GM18519 (cell line): ENCODE data around the gene GNB4.

Experiments
- ATAC-seq: cut with Tn5 transposase; IDR thresholded peaks from one replicate; pipeline ENCODE4 v1.9.1; 2021; ENCODE audit warnings: mild to moderate bottlenecking, moderate library complexity; ENCODE audit not compliant: unreplicated experiment, low FRiP score

GNB4 gene

DNA sequence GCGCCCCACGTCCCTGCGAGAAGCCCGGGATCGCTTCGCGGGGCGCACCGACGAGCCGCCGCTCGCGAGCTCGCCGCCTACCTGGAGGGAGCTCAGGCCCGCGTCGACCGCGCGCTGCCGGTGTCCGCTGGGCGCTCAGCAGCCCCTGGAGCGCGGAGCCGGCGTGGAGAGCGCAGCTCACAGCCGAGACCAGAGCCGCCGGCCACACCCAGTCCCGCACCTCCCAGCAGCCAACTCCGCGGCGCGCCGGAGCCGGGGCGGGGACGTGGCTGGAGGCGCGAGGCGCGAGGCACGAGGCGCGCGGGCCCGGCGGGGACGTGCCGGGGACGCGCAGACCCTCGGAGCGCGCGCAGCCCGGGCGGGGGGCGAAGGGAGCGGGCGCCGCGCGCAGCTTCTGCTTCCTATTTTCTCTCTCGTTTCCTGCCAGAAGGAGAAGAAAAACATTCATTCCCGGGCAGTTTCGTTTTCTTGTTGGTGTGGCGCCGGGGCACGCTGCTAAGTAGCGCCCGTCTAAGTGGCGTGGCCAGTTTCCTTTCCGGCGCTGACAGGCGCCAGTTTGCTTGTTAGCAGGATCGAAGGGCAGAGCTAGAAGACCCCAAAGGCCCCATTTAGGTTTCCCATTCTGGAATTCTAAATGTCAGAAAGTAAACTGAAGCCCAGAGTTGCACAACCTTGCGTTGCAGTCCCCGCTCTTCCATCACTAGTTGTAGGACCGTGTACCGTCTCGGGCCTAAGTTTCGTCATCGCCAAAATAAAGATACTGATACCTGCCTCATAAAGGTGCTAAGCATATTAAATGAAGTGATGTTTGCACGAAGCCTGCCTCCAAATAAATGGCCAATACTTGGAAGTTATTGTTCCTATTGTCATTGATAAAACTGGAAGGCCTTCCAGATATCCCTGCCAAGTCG is at the start of gene GNB4:
Gene GNB4, minus strand, starts transcription at position 206 of the 911 bp plus-strand sequence. CDS start 25,270 bp downstream, outside the sequence.
- peak; percentile 62 for ATAC-seq

DNA sequence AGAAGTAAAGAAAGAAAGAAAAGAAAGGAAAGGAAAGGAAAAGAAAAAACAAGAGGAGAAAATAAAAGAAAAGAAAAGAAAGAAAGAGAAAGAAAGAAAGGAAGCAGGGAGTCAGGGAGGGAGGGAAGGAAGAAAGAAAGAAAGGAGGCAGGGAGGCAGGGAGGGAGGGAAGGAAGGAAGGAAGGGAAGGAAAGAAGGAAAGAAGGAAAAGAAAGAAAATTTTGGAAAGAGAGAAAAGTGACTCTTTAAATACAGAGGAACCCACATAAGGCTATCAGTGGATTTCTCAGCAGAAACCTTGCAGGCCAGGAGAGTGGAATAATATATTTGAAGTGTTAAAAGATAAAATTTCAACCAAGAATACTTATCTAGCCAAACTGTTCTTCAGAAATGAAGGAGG is 44.2 kb upstream of the GNB4 start:
- ATAC-seq: no peak

DNA sequence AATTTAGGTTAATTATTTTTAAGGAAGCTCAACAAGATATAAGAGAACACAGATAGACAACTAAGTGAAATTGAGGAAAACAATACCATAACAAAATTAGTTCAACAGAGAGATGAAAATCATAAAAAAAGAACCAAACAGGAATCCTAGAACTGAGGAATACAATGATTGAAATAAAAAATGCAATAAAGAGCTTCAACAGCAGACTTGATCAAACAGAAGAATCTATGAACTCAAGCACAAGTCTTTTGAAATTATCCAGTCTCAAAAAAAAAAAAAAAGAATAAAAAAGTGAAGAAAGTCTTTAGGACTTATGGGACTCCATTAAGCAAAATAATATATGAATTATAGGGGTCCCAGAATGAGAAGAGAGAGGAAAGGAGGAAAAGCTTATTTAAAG is 42.0 kb upstream of the GNB4 start:
- ATAC-seq: no peak

DNA sequence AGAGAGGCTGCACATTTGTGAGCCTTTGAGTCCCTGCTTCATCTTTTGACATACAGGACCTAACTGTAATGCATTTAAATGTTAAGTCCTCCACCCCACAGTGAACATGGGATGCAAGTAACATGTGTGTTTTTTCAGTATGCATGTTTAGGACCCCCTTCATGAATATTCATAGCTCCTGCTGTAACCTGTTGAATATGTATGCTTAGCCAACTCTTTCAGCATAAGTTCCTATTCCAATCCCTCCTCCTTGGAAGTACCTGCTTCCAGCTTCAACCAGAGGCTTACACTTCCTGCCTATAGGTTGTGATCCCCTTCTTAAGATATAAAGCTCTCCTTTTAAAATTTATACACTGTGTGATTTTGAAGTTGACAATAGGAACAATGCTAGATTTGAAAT is 36.9 kb upstream of the GNB4 start:
- no peak for ATAC-seq

DNA sequence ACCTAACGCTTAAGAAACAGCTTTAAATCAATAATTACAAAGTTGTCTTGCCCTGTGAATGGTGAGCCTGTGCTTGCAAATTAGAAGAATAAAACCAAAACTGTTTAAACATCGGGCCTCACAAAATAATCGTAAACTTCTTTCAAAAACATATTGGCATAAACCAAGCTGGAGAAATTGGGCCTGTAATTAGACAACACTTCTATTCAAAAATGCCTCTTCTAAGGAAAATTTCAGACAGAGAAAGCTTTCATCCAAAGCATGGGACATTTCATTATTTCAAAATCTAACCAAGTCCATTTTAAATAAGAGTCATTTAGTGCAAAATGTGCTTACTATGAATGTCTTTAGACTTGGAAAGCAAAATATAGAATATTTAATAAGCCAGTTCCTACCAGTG is 35.5 kb upstream of the GNB4 start:
- ATAC-seq: no peak

DNA sequence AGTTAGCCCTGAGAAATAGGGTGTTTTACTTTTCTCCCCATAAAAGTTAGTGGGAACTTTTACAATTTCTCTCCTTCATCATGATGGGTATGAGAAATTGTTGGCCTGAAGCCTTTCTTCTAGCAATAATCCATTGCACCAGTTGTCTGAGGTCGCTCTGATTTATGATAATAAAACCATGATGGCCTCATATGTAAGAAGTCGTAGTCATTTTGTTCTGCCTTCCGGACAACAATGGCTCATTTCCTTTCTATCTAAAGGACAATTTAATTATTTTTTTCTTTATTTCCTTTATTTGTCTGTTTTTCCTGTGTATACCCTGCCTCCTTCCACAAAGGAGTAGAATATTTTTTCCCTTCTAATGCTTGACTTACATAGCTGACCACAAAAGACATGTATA is 31.6 kb upstream of the GNB4 start:
- no peak for ATAC-seq

DNA sequence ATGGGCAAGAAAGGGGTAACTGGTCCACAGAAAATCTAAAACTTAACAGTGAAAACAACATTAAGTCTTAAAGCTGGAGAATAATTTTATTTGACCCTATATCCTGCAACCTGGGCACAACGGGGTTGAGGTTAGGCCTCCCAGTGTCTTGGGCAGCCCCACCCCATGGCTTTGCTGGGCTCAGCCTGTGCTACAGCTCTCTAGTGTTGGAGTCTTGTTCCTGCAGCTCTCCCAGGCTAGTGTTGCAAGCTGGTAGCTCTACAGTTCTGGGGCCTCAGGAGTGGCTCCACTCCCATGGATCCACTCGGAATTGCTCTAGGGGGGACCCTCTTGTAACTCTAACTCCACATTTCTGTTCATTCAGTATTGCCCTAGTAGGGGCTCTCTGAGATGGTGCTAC is 24.9 kb upstream of the GNB4 start:
- no peak for ATAC-seq

DNA sequence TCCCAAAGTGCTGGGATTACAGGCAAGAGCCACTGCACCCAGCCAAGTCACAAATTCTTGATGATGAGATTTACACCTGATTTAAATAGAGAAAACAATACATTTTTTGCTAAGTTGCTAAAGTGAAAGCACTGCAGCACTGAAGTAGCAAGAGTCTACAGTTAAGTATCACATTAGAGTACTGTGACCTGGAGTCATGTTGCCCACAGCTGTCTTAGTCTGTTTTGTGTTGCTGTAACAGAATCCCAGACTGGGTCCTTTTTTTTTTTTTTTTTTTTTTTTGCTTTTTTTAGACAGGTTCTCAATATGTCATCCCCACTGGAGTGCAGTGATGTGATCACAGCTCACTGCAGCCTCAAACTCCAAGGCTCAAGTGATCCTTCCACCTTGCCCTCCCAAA is 23.2 kb upstream of the GNB4 start:
- no peak for ATAC-seq

DNA sequence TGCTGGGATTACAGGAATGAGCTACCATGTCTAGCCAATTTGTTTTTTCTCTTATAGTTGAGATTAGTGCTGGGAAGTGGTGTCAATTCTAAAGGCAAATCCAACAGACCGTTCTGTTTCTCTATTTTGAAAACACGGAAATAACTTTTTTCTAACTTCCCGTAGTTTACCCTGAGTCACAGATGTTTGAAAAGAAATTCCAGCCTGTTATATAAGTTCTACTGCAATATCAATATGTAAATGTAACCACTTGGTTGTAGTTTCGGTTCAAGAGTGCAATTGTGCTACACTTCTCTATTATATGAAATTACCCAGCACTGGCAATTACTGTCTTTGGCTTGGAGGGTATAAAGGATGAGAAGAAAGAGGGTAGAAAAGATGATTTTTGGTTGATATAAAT is 22.3 kb upstream of the GNB4 start:
- no peak for ATAC-seq

DNA sequence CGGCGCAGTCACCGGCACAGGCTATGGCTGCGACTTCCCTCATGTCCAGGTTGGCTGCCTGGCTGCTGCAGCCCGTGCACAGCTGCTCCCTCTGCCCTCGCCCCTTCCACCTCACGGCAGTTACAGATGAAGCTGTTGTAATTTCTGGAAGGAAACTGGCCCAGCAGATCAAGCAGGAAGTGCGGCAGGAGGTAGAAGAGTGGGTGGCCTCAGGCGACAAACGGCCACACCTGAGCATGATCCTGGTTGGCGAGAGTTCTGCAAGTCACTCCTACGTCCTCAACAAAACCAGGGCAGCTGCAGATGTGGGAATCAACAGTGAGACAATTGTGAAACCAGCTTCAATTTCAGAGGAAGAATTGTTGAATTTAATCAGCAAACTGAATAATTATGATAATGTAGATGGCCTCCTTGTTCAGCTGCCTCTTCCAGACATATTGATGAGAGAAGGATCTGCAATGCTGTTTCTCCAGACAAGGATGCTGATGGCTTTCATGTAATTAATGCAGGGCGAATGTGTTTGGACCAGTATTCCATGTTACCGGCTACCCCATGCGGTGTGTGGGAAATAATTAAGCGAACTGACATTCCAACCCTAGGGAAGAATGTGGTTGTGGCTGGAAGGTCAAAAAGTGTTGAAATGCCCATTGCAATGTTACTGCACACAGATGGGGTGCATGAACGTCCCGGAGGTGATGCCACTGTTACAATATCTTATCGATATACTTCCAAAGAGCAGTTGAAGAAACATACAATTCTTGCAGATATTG is 13.2 kb upstream of the GNB4 start:
- ATAC-seq: peak; percentile 53

DNA sequence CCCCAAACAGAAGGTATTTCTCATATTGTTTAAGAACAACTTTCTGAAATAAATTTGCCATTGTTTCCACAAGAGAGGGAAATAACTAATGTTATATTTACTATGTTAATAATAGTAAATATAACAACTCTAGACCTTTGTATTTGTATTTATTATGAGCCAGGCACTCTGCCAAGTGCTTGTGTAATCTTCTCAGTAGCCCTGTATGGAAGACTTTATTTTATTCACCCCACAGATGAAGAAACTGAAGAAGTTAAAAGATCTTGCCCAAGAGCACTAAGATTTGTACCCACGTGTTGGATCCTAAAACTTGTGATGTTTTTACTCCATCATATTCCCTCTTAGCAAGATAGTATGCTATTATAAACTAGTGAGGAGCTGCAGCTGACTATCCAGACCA is 12.0 kb upstream of the GNB4 start:
- ATAC-seq: no peak

DNA sequence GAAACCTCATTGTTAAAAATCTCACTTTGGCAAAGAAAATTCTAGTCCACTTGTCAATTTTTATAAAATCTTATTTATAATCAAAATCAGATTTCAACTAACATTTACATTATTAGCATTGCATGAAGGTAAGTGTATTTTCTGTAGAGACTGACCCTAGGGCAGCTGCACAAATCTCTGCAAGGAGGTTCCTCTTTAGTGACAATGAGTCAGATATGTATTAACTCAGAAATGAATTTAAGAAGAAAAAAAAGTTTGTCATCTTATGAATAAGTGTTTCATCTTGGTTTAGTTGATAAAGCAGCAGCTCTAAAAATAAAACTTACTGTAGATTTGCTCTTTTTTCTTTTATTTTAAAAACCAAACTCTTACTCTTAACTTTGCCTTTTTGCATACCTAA is 9.0 kb upstream of the GNB4 start:
- no peak for ATAC-seq

DNA sequence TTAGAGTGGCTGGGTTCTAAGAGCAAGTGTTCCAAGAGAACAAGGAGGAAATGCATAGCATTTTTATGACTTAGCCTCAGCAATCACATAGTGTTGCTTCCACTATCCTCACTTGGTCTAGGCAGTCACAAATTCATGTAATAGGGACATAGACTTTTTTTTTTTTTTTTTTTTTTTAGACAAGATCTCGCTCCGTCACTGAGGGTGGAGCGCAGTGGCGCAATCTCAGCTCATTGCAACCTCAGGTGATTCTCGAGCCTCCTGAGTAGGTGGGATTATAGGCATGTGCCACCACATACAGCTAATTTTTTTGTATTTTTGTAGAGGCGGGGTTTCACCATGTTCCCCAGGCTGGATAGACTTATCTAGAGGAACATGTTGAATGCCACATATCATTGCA is 4.7 kb upstream of the GNB4 start:
- no peak for ATAC-seq

DNA sequence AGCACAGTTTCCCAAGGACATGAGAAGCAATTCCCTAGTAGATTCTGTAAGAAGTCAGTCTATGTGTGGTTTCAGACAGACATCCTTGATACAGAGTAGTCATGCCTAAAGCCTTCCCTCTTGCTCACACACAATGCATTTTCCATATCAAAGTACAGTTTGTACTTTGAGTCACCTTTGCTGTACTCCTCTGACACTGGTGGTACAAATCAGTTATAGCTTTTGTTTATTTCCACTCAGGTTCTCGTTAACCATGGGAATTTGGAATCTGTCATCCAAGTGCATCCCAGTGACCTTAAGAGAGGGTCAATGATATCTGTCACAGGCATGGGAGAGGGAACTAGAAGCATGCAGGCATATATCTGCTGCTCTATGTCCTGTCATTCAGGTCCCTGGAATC is 3.6 kb upstream of the GNB4 start:
- ATAC-seq: no peak

DNA sequence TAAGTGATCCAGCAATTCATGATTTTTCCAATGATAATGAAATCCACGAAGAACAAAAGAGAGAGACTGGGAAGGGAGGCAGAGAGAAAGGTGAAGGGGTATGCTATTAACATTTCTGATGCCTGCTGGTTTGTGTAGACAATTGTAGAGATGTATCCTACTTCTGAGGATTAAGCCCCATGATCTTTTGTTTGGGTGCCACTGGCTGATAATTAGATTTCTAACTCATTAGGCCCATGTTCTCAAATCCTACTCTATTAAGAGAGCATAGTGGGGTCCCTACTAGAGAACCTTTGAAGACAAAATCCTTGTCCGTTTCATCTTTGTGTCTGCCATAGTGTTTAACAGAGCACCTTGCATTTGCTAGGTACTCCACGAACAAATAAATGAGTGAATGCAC is 2.7 kb upstream of the GNB4 start:
- ATAC-seq: no peak

DNA sequence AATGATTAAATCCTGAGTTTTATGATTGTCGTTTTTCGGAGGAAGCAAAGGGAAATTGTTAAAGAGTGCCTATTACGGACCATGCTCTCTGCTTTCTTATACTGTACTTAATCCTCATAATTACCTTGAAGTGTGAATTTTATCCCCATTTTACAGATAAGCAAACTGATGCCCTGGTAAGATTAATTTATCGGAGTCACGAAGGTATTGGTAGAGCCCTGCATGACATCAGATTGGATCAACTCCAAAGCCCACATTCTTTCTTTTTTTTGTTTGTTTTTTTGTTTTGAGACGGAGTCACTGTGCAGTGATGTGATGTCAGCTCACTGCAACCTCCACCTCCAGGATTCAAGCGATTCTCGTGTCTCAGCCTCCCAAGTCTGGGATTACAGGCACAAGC is 1.6 kb upstream of the GNB4 start:
- no peak for ATAC-seq

DNA sequence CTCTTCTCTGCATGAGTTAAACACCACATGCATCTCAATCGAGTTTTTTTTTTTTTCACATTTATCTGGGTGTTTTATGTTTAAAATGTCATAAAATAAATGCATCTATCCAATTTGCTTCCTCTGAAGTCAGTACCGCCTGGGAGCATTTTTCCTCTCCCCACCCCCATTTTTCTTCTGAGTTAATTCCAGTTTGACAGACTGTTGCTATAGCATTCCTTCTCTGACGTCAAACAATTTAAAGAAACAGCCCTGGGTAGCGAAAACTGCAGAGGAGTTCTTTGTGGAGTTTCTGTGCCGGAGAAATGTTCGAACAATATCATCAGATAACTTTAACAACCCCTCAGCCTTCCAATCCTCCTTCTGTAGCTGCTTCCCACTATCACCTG is 900 bp upstream of the GNB4 start:
- no peak for ATAC-seq

DNA sequence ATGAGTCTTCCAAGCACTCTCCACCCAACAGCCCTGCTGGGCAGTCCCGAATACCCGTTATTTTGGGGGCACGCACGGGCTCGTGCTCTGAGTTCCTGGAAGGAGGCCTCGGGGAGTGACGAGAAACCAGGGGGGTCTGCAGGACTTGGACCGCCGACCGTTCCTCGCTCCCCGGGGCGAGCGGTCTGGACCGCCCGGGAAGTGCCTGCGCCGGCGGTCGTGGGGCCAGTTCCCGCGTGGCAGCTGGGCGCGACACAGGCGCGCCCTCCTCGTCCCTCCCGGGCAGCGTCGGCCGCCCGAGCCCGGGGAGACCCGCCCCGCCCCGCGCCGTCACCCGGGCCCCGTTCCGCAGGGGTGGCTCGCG is 387 bp downstream of the GNB4 start:
- peak; percentile 32 for ATAC-seq

DNA sequence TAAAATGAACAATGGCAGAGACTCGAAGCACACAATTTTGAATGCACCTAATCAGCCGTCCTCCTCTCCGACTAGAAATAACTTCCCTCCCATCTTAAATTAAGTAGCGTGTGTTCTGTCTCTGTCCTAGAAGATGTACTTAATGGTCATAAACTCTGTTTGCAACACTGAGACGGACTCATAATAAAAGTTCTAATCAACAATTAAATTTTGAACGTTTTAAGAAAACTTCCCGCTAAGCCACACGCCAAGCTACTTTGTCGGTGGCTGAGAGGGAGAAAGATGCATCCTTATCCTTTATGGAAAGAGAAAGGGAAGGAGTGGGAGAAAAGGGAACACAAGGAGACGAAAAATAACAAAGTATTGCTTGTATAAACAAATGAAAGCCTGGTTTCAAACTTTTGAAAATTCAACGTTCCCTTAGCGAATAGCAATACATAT is 989 bp downstream of the GNB4 start:
- no peak for ATAC-seq

DNA sequence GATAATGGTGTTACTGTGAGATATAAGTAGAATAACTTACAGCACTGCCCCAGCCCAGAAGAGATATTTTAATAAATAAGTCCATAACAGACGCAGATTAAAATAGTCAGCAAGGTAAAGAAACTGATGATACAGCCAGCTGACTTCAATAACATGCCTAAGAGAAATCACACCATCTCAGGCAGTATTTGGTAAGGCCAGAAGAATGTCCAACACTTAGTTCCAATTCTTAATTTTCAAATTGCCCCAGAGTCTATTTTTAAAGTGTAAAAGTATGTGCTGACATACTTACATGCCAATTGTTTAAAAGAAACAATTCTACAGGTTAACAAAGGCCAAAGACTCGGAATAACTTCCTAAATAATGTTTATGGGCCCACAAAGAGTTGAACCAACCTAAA is 1.6 kb downstream of the GNB4 start:
- no peak for ATAC-seq

DNA sequence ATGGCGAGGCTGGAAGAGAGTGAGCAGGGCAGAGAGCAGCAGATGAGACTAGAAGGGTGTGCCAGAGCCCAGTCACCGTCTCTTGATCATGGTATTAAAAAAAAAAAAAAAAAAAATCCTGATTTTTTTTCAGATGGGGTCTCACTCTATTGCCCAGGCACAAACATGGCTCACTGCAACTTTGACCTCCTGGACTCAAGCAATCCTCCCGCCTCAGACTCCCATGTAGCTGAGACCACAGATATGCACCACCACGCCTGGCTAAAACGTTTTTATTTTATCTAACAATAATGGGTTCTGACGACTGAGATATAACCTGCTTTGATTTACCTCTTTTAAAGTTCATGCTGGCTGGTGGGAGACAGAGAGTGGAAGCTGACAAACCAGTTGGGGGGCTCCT is 4.0 kb downstream of the GNB4 start:
- no peak for ATAC-seq

DNA sequence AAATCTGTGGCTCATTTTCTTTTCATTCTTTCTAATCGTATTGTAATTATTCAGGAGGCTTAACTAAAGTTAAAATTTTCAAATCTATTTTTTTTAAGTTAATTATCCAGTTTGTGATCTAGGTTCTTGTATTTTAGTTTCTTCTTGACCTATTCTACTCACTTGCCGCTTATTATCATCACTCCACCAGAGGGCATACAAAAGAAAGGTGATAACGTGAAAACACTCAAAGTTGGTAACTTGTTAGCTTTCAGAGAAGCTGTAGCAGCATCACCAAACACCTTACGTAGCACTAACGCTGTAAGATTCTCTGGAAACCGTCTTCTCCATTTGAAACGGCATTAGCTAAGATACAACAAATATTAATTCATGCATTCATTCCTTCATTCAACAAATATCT is 4.8 kb downstream of the GNB4 start:
- ATAC-seq: no peak
